Right lung (tissue), 5 donors: Measurements from ENCODE around the gene TMCO1. TPM values are rescaled to one million over a fixed set of nuclear protein-coding genes. Genes with fewer than 3 reads are reported as not detected.
"Not testable (repeated sequence)": the region's sequence is repeated elsewhere in the genome, so short reads cannot be mapped to it uniquely, and the experiment has no call there.

Experiments
- DNase-seq, 2 donors: peaks; one replicate each; pipeline ENCODE4 v3.0.0-alpha.2; 2013
- polyA plus RNA-seq, 5 donors: library from polyadenylated mRNA; unstranded; fragments of 120-200 nt; gene quantifications; one replicate each; pipeline versions ENCODE4 v1.2.1 to v1.2.3, GENCODE V29; 2013; ENCODE audit warnings: inconsistent platforms in 1 of 5, low replicate concordance in 1 of 5; ENCODE audit not compliant: insufficient read length in 5 of 5, insufficient read depth in 1 of 5

Gene TMCO1
- polyA plus RNA-seq, 5 donors: 101 to 143 (median 123) TPM

- DNase-seq: no peak
These were observed 80.6 kb downstream of the TMCO1 start for GRCh38 chr1:165688046-165688445.

GRCh38 chr1:165686971-165687433, 81.7 kb downstream of the TMCO1 start:
- DNase-seq: no peak

DNA sequence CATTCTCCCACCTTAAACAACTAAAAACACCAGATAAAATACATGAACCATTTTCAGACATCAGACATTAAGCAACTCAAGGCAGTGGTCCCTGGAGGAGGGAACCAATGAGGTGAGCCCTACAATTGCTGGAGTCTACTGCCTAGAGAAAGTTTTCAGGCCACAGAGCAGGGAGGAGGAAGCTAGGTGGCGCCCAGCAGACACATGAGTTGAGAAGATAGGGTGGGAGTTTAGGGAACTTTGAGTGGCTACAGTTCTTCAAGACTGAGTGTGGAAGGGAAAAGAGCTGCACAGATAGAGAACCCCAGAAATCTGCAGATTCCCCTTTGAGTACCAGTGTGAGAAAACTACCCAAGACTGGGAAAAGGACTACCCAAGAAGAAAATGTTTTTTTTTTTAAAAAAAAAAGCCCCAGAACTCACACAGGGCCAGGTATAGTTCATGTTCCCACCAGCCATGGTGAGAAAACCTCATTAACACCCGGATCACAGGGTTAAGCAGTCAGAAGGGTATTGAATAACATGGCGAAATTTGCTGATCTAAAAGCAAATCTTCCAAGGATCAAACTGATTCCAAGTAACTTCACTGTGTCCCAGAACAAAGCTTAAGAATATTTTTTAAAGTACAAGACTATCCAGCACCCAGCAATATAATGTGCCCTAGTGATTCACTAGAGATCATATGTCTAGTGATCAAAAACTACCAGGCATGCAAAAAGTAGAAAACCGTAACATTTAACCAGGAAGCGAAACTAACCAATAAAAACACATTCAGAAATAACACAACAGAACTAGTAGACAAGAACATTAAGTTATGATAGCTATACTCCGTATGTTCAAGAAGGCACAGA, 82.3 kb downstream of the TMCO1 start:
- no peak for DNase-seq

DNA sequence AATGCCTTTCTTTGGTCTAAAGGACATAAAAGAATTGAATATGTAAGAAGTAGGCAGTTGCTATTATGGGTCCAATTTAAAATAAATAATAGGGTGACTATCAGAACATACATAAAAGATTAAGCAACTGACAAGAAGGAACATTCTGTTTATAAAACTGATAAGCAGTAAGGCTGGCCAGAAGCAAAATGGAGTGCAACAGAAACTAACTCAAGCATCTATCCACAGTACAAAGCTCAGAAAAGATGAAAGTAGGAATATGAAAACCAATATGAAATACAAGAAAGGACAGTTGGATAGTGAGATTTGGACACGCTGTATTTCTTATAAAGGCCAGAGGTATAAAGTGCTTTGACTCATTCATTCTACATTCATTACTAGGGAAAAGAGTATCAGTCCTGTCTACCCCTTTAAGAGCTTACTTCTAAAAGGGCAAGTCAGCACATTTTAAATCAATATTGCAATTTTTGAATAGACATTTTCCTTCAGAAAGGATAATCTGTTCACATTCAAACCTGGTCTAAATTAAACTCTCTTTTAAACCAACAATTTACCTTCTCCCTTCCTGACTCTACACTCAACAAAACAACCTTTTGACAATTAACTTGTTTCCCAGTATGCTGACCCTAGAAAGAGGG, 84.7 kb downstream of the TMCO1 start:
- DNase-seq: no peak

DNA sequence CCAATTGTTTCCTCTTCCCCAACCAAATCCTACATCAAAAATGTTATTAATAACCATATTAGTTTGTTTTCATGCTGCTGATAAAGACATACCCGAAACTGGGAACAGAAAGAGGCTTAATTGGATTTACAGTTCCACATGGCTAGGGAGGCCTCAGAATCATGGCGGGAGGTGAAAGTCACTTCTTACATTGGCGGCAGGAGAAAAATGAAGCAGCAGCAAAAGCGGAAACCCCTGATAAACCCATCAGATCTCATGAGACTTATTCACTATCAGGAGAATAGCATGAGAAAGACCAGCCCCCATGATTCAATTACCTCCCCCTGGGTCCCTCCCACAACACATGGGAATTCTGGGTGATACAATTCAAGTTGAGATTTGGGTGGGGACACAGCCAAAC, 87.9 kb downstream of the TMCO1 start:
- DNase-seq: not testable (repeated sequence)

DNA sequence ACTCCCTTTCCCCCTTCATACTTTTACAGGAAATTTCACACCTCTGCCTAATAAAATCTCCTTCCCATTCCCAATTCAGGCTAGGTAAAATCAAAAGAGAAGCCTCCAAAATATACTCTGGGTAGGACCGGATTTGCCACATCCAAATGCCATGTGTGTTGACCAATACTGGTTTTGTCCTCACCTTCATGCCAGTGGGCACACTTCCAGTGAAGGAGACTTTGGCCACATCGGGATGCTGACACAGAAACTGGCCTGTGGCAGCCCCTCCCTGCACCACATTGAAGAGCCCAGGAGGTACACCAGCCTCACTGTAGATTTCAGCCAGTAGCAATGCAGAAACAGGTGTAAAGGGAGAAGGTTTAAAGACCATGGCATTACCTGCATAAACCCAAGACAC, 88.4 kb downstream of the TMCO1 start:
- DNase-seq: no peak

- DNase-seq: no peak
These were observed 89.2 kb downstream of the TMCO1 start for GRCh38 chr1:165679282-165680036.

- DNase-seq: no peak
These were observed 90.2 kb downstream of the TMCO1 start for GRCh38 chr1:165678509-165678908.

Other genes starting within 250 kb of the TMCO1 start
- gene LRRC52, start 224.9 kb downstream of the TMCO1 start, polyA plus RNA-seq: under 1 TPM in 1 of 5 donors, not detected in 4; 0.11 TPM
- gene MGST3, start 137.6 kb downstream of the TMCO1 start, polyA plus RNA-seq: 100 to 1,000 TPM; 146 to 187 (median 168) TPM
- 100 to 1,000 TPM in 4 of 5 donors, 10 to 100 TPM in 1; 98.6 to 128 (median 112) TPM for gene ALDH9A1, start 70.3 kb downstream of the TMCO1 start, polyA plus RNA-seq
- 10 to 100 TPM; 18.6 to 22.8 (median 19.4) TPM for gene UCK2, start 58.7 kb upstream of the TMCO1 start, polyA plus RNA-seq